HG02973 (cell line): ENCODE measurements around the gene XRCC4.
A peak's percentile ranks its signal among the peaks of the same experiment; 100 is the strongest.

Experiments
- ATAC-seq: cut with Tn5 transposase; IDR thresholded peaks from one replicate; pipeline ENCODE4 v1.9.1; 2021; ENCODE audit warnings: moderate library complexity; ENCODE audit not compliant: unreplicated experiment

XRCC4 gene

DNA sequence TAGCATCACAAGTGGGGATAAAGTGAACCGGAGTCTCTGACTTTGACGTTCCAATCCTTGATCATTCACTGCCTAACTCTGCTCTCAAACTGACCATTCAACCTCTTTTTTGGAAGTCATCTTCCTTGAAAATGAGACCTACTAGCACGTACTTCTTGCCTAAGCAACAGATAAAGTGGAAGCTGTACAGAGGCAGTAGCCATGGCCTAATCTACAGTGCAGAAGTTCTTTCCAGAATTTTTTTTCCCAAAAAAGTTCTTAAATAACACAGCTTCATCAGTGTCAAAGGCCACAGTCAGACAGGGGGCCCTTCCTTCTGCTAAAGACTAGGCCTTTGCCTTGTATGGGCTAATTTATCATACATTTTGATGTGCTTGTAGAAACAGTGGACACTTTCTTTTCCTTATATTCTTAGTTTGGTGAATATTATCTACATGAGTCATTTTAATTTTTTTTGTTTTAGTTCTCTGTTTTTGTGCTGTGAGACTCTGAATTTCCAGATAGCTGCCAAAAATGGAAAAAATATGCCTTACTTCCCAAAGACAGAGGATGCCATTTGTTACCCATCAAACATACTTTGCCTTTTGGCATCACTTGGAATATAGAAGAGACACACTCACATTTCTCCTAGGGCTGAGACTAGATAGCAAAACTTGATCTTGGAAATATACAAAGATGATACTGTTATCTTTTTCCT, 297.9 kb downstream of the XRCC4 start:
- no peak for ATAC-seq

DNA sequence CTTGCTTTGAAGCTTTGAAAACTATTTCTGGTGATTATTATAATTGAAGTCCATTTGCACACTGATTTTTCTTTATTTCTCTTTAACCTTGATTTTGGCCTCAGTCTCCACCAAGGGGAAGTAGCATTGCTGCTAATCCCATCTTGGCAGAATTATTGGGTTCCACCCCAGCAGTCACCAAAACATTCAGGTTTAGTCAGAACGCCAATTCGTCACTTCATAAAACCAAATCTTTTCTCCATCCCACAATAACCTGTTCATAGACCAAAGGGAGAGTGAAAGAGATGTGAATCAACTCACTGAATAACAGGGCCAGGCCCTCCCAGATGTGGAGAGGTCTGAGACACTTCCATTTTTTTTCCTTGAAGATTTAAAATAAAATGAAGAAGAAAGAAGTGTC, 299.1 kb downstream of the XRCC4 start:
- ATAC-seq = no peak

DNA sequence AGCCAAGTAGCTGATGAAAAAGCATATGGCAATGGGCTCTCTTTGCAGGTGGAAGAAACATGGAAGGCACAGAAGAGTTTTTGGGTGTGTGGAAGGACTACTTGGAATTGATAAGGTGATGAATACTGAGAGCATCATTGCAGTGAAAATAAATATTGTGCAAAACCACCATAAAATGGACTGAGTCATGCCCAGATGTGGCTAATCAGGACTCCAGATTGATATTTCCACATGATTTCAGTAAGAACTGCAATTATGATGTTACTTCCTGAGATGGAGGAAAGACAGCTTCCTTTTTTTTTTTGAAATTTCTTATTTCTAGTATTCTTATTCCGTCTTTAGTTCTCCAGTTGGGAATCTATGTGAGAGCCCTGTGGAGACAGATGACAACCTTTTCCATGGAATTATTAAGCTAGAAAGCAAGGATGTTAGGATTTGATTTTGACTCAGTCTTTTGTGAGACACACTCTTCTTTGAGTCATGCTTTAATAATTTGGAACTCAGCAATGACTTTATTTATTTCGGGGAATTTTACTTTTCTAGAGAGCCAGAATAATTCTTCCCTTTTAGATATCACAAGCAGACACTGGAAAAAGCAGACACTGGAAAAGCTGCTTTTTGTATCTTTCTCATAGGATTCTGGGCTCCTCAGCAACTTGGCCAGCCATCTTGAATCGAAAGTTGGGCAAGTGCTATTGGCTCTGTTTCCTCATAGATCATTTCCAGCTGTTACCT, 300.0 kb downstream of the XRCC4 start:
- no peak for ATAC-seq

DNA sequence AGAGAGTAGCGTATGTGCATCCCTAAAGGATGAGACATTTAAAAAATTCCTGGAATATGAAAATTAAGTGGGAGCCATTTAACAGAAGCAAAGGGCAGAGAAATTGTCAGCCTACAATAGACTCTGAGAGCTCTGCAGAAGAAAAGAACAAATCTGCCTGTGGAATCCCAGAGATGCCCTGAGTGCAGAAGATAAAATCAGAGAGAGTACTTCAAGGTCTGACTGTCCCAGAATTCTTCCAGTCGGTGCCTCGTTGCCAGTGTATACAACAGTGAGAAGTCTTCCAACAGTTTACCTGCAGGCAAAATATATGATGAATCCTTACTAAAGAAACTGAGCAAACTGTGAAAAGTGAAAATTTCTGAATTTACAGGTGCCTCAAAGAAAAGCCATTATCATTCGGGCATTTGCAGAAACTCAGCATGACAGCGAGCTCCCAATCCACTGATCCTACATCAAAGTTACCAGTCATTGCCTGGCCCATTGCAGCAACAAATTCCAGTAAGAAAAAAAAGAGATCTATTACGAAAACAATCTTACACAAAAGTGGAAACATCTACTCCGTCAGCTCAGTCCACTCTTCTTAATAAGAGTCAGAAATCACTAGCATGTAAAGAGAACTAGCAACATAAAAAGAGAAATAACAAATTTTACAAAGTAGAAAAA, 301.4 kb downstream of the XRCC4 start:
- ATAC-seq = no peak

DNA sequence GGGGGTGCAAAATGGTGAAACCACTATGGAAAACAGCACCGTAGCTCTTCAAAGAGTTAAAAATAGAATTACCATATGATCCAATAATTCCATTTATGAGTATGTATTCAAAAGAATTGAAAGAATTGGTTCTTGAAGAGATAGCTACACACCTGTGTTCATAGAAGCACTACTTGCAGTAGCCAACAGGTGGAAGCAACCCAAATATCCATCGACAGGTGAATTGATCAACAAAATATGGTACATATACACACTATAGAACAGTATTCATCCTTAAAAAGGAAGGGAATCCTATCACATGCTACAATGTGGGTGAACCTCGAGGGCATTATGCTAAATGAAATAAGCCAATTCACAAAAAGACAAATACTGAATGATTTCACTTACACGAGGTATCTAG, 308.5 kb downstream of the XRCC4 start:
- no peak for ATAC-seq

DNA sequence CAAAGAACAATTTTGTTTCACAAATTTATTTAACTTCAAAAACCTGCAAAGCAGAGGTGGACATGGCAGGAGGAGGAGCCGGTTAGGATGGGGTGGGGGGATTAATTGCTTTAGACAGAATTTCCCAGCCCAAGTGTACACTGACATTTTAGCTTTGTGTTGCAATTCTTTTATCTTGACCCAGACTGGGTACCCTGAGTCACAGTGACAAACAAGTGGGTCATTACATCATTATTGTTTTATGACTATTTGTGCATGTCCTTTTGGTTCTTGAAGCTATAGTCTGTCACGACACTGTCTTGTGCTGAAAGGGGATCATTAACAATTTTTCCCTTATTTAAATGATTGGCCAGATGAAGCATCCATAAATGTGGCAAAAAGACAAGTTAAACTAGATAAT, 309.7 kb downstream of the XRCC4 start:
- no peak for ATAC-seq

DNA sequence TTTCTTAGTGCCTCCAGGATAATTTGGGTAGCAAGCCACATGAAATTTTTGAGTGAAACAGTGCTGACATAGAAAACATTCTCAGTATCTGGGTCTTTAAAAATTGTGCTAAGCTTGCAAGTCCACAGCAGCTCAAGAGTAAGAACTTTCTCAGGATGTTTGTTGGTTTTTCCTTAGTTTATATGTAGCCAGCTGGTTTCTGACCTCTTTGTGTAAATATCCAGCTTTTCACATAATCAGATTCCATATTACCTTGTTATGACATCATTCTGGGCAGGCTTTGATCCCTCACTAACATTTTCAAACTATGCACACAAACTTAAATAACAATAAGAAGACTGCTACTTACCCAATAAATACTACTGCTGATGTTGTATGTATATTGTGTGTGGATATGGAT, 311.3 kb downstream of the XRCC4 start:
- no peak for ATAC-seq

DNA sequence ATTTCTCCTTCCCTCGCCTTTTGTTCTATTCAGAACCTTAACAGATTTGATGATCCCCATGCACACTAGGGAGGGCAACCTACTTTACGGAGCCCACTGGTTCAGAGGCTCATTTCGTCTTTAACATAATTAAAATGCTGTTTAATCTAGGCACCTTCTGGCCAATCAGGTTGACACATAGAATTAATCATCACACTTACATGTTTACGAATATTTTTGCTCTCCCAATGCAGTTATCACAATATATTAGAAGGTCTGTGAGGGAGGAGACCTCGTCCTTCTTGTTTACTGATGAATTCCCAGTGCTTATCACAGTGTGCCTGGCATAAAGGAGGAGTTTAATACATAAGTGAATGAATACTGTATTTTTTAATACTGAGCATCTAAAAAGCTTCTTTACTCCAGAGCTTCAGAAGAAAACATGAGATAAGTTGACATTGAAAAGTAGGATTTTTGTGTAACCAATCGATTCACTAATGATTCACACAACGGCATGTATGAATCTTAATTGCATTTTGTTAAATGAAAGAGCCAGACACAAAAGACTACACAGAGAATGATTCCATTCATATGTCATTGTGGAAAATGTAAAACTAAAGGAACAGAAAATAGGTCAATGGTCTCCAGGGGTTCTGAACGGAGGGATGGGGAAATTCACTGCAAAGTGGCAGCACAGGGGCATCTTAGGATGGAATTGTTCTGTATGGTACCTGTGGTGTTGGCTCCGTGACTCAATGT, 315.6 kb downstream of the XRCC4 start:
- no peak for ATAC-seq

DNA sequence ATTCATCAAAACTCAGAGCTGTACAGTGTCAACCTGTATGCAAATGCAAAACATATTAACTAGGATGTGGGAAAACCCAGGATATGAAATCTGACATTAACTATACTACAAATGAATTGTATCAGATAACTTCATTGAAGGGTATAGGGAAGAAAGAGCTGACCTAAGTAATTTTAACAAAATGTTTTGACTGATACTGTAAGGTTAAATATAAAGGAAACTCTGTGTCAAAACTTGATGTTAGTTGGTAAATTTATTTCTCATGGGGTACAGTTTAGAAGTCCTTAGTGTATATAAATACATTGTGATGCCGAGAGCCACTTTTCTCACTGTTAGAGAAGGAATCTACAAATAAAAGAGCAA, 316.1 kb downstream of the XRCC4 start:
- no peak for ATAC-seq

DNA sequence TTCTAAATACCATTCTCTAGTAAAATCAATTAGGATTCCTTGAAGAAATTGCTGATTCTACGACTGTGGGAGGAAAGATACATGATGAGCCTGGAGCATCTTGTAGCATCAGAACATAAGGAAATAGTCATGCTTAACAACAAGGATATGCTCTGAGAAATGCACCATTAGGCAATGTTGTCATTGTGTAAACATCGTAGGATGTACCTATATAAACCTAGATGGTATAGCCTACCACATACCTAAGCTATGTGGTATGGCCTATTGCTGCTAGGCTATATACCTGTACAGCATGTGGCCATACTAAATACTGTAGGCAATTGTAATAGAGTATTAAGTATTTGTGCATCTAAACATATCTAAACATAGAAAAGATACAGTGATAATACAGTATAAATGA, 316.8 kb downstream of the XRCC4 start:
- ATAC-seq = no peak

DNA sequence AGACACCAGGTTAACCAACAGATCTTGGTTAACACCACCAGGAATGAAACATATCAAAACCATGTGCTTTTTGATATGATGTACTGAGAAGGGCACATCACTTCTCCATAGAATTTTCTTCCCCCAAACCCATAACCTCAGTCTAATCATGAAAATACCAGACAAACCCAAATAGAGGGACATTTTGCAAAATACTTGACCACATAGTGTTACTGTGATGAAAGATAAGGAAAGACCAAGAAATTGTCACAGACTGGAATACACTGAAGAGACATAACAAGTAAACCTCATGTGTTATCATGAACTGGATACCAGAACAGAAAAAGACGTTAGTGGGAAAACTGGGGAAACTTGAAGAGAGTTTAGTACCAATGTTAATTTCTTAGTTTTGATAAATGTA, 319.3 kb downstream of the XRCC4 start:
- no peak for ATAC-seq

DNA sequence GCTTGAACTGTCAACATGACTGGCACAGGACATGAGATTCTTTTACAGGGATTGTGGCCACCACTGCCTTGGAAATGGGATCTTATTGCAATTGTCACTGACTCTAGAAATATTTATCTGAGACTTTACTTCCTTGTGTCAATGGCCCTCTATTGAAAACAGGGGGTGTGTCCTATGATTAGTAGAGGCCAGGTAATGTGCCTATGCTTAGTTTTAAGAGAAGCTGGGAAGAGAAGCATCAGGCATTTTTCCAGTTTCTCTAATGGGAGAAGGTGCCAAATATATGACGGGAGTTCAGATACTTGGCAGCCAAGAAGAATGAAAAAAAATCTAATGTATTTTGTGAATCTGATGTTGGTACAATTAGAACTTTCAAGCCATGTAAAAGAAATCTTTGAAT, 320.3 kb downstream of the XRCC4 start:
- no peak for ATAC-seq

DNA sequence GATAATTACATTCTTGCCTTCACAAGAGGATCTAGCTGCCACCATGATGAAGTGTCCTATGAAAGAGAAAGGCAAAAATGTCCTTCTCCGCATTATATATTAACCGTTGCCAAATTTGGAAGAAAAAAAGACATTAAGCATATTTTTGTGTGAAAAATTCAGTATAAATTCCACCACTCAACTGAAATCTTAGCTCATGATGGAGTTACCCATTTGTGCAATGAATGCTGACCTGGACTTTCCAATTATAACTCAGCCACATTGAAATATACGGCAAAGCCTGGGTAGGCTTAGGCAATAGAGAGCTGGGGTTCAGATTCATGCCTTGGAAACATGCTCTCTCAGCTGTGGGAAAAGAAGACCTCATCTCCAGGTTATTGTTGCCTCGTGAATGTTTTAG, 322.9 kb downstream of the XRCC4 start:
- no peak for ATAC-seq

DNA sequence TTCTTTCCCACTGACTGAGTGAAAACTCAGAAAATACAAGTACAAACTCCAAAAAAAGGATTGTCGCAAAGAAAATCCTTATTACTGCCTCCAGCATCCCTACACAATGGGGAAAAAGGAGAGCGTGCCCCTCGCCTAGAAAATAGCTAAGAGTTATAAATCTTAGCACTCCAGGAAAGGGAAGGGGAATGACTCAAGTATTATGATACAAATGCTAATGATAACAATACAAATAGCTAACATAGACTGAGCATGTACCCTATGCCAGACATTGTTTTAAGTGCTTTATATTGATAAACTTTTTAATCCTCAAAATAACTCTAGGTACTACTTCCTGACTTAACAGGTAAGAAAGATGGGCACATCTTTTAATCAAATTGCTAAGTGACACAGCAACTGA, 323.4 kb downstream of the XRCC4 start:
- ATAC-seq = peak; percentile 7

DNA sequence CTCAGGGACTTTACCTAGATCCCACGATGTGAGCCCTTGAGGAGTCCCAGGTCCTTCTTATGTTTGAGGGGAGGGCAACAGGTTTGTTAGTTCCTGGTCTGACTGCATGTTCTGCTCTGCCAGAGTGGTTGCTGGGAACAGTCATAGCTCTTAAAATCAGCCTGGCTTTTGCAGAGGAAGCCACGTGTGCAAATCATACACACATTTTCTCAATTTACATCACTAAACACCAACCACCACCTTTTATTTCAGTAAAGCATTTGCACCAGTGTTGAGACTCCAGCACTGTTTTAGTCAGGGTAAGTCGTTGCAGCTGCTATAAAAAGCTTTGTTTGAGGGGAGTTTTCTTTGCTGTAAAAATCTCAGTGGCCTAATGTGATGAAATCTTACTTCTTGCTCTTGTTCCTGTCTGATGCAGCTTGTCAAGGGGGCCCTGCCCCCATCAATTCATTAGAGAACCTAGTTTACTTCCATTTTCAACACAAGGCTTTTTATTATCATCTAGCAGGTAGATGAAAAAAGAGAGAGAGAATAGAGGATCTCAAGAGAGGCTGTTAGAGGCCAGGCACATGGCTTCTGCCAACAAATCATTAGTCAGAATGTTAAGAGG, 323.9 kb downstream of the XRCC4 start:
- peak; percentile 68 for ATAC-seq

DNA sequence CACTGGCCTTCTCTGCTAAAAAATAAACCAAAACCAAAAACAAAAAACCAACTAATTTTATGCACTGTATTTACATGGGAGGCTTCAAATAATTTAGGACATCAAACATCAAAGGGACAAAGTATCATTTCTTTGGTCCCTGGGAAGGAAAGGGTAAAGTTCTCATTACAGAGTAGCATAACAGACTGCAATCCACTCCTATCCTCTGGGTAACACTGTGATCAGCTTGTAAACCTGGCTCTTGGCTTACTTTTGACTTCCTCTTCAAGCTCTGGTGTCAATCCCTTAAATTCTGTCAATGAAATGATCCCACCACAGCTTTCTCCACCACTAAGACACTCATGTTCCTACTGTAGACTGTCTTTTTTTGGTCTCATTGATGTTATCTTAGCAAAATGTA, 324.4 kb downstream of the XRCC4 start:
- ATAC-seq = no peak
